RCC 7860 (cell line): ENCODE results near the gene BIRC6.
A peak's percentile ranks its signal among the peaks of the same experiment; 100 is the strongest.
"Not testable (repeated sequence)": the region's sequence is repeated elsewhere in the genome, so short reads cannot be mapped to it uniquely, and the experiment has no call there.

ENCODE experiments used
- DNase-seq: peaks from one replicate; pipeline ENCODE4 v3.0.0-alpha.2; 2015; ENCODE audit warnings: low spot score
- FAIRE-seq: peaks from 2 replicates; lab custom pipeline; 2012; peaks lifted over from hg19 to GRCh38; lab: Jason Lieb, UNC

BIRC6 gene

DNA sequence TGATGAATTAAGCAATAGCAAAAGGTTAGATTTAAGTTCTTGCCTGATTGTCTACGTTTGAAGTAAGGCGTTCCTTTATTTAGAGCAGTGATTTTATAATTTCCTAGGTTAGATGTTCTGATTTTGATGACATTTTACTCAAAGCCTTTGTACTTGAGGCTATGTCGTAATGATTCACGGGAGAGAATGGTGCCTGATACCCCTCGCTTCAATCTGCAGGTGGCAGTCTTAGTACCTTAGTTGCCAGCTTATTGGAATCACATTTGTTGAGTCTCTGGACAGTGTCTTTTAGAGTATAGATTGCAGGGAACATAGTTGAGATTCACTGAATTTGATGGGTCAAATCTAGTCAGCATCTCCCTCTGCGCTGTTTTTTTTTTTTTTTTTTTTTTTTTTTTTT, 89.5 kb downstream of the BIRC6 start:
- no peak for DNase-seq
- no peak for FAIRE-seq

- no peak for DNase-seq
- FAIRE-seq = no peak
These were observed 94.0 kb downstream of the BIRC6 start for GRCh38 chr2:32450851-32451250.

DNA sequence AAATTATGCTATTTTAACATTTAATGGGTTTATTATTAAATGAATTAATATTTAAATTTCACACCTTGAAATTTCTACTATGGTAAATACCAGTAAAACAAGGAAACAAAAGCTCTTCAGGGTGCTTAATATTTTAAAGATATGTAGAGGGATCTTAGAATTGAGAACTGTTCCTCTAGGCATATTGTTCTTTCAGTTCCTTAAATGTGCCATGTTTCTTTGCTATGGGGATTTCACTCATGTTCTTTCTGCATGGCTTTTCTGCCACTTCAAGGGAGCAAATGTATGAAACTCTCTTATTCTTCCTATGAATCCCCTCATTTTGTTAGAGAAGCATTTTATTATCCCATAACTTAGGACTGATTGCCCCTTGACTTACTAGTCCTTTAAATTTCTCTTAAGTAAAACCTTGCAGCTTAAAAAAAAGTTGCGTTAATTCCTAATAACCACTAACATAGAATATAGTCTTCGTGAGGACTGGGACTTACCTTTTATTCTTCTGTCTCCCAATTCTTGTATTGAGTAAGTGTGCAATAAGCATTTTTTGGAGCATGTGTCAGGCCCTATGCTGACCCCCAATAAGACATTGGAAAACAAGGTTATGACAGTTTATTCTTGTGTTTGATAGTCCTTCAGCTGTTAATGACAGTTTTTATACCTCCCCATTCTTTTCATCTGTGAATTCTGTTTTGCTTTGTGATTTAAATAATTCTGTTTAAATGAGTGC, 95.7 kb downstream of the BIRC6 start:
- DNase-seq (no peak), FAIRE-seq (no peak)

DNA sequence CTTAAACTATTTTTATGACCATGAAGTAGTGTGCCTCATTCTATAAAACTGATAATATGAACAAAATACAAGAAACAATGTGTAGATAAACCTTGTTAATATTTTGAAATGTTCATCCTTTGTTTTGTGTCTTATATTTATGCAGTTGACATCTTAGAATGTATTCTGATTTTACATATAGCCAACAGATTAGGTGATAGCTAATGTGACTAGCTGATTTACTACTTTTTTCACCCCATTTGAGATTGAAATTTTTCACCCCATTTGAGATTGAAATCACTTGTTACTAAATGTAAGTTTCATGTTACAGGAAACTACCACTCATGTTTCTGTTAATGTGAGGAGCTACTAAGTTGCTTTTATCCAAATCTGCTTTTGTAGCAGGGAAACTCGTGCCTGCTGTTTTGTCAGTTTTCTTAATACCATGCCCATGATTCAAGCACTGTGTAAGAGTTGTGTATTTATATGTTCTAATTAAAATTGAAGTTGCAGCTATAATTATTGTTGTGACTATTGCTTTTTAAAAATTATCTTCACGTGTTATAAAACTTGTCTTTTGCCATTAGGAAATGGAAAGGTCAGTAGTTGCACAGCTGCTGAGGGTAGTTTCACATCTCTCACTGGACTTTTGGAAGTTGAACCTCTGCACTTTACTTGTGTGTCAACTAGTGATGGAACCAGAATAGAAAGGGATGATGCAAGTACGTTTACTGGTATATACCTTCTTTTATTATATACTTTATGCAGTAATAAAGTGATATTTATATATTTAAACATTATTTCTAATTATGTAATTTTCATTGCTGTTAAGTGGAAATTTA, 96.6 kb downstream of the BIRC6 start:
- no peak for FAIRE-seq
- no peak for DNase-seq

- FAIRE-seq = no peak
- no peak for DNase-seq
These were observed 99.0 kb downstream of the BIRC6 start for GRCh38 chr2:32455816-32456215.

DNA sequence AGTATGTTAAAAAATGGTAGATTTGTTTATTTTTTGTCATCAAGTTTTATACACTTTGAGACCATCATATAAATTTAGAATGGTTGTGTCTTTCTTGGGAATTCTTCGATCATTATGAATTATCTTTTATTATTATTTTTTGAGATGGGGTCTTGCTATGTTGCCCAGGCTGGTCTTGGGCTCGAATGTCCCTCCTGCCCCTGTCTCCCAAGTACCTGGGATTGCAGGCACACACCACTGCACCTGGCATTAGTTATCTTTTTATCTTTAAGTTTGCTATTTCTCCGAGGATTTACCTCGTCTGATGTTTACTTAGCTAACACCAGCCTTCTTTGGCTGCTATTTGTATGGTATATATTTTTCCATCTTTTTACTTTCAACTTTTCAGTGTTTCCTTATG, 100.0 kb downstream of the BIRC6 start:
- DNase-seq = no peak
- FAIRE-seq = no peak

GRCh38 chr2:32457814-32458213, 101.0 kb downstream of the BIRC6 start:
- no peak for DNase-seq
- no peak for FAIRE-seq

GRCh38 chr2:32460861-32461260, 104.0 kb downstream of the BIRC6 start:
- DNase-seq, FAIRE-seq: not testable (repeated sequence)

DNA sequence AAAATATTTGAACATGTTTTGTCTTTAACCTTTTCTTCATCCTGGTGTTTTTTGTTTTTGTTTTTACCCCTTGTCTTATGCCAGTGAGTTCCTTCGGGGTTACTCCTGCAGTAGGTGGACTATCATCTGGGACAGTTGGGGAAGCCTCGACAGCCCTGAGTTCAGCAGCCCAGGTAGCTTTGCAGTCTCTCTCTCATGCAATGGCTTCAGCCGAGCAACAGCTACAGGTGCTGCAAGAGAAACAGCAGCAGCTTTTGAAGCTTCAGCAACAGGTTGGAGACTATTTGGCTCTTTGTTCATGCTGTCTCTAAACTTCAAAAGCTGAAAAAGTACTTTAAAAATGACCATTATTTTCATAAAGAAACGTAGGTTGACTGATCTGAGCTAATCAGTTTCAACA, 106.3 kb downstream of the BIRC6 start:
- DNase-seq (no peak), FAIRE-seq (no peak)

- no peak for DNase-seq
These were observed 107.6 kb downstream of the BIRC6 start for GRCh38 chr2:32464431-32464830.

GRCh38 chr2:32472605-32473004, 115.8 kb downstream of the BIRC6 start:
- no peak for DNase-seq
- no peak for FAIRE-seq

More at GRCh38 chr2:32464431-32464830, 107.6 kb downstream of the BIRC6 start:
- FAIRE-seq = no peak

DNA sequence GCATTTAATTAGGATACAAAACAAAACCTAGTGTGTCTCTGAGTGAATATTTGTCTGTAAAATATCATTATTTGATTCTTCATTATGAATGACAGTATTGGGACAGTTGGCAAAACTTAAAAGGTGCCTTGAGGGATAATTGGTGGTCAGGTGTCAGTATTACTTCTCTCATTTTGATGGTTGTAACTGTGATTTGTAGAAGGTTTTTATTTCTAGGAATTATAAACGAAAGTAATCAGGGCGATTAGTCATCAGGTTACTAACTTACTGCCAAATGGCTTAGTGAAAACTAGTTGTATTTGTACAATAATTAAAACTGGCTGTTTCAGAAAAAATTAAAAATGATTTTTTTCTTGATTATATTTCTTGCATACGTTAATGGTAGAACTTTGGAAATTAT, 117.6 kb downstream of the BIRC6 start:
- FAIRE-seq (no peak), DNase-seq (no peak)

DNA sequence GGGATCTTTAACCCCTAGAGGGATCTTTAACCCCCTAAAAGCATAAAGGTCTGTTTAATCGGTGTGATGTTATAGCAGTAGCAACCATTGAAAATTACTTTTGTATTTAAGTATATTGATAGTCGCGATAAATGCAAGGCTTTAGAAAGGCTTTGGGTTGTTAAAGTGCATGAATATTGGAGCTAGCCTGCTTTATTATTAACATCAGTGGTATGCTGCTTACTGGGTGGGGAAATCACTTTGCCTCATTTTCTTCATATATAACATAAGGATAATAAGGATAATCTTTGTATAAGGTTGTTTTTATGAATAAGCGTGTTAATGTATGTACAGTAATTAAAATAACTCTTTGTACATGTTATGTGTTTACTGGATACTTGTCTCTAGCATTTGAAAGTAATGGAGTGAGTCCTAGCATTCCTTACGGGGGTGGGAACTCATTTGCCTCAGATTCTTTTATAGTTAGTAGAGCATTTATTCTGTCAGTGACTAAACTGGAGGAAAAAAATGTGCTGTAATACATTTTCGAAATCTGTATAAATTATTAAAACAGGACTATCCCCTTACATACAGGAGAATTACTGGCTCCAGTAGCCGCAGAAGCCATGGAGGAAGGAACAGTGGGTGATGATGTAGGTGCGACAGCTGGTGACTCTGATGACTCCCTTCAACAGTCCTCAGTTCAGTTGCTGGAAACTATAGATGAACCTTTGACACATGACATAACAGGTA, 122.2 kb downstream of the BIRC6 start:
- FAIRE-seq = no peak
- no peak for DNase-seq

- no peak for FAIRE-seq
These were observed 123.2 kb downstream of the BIRC6 start for GRCh38 chr2:32479993-32480392.

DNA sequence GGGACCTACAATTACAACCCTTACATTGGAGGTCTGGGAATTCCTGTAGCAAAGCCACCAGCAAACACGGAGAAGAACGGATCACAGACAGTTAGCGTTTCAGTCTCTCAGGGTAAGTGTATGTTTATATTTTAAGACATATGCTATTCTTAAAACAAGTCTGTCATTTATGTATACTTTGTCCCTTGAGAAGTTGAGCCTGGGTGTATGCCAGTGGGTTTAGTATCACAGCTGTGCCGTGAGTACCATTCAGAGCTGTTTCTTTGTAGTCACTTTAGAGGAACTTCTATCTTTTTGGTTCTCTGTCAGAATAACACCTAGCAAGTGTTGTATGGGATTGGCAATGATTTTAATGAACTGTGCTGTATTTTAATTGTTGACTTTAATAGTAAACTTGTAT, 125.6 kb downstream of the BIRC6 start:
- DNase-seq (no peak), FAIRE-seq (no peak)

More at GRCh38 chr2:32479993-32480392, 123.2 kb downstream of the BIRC6 start:
- DNase-seq = no peak

- DNase-seq = peak; percentile 53
- FAIRE-seq = peak; percentile 17
These were observed 128.1 kb downstream of the BIRC6 start for GRCh38 chr2:32484937-32485336.

DNA sequence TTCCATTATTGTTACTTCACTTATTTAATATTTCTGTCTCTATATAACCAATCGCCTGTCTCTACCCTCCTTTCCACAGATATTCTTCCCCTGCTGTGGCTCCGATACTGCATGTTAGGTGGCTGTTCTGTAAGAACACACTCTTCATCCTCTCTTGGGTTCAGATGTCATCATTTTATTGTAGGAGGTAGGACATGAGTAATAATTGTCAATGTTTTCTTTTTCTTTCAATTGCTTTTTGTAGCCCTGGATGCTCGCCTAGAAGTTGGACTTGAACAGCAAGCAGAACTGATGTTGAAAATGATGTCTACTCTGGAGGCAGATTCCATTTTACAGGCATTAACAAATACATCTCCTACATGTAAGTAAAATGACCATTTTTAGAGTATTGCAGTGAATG, 128.6 kb downstream of the BIRC6 start:
- FAIRE-seq (no peak), DNase-seq (no peak)

- DNase-seq (no peak), FAIRE-seq (no peak)
These were observed 132.2 kb downstream of the BIRC6 start for GRCh38 chr2:32489061-32489460.

DNA sequence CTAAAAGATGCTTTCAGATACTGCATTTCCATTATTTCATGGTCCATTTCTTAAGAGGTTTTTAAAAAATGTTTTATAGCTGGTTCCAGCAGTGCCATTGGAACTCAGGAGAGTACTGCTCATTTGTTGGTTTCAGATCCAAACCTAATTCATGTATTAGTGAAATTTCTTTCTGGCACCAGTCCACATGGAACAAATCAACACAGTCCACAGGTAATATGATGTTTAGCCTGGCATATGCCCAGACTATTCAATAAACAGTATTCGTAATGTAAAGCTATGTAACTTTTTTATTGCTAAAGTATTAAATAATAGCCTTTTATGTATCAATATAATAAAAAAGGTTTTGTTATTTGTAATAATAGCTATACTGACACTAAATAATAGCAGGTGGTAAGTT, 134.5 kb downstream of the BIRC6 start:
- DNase-seq (no peak), FAIRE-seq (no peak)

DNA sequence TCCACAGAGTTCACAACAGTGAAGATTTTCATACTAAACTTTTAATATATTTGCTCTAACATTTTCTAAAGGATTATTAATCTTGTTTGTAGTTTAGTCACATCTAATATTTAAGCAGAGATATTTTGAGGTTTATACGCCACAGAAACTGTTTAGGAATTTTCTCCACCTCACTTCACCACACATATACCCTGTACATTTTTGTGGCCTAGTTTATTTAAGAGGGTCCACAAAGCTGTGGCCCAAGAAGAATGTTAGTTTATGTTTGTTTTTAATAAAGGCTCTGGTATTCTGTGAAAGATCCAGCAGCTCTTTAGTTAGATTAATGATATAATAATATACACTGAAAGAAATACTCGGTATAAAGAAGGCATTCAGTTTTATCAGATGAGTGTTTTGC, 138.3 kb downstream of the BIRC6 start:
- FAIRE-seq = no peak
- no peak for DNase-seq

DNA sequence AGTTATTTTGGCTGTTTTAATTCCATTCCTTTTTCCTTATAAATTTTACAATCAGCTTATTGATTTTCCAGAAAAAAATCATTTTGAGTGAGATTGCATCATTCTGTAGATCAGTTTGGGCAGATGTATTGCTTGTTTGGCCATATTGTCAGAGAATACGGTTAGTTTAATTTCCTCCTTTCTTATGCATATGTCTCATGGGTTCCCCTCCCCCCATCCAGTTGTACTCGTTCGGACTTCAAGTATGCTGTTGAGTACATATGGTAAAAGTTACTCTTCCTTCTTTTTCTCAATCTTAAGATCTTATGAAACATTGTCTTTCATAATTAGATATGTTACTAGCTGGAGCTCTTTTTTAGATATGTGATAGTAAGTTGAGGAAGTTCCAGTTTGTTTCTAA, 139.8 kb downstream of the BIRC6 start:
- DNase-seq = no peak
- FAIRE-seq = no peak

DNA sequence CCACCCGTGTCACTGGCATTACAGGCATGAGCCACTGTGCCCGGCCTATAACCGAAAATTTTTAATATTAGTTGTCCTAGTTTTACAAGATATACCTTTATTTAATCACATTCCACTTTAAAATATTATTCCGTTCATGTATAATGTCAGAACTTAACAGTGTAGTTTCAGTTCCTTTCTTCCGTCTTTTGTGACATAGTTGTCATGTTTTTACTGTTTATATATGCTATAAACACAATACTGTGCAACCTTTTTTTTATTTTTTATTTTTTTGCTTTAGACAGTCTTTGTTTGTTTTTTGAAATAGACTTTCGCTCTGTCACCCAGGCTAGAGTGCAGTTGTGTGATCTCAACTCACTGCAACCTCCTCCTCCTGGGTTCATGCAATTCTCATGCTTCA, 141.5 kb downstream of the BIRC6 start:
- DNase-seq (no peak), FAIRE-seq (no peak)
